Measurements from ENCODE around the gene CP.

The CP gene

DNA sequence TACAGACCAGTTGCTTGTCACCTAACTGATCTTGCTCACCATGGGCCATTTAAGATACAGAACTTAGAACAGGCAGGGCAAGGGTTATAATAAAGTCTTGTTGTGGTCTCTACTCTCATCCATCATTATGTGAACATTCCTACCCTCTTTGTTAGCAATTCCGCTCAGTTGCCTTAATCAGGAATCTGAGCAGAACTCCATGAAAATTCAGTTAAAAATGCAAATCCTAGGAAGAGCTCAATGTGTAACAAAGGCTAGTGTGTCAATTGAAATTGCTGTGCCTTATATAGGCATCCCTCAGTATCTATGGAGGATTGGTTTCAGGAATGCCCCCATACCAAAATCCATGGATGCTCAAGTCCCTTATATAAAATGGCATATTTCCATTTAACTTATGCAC, 44.5 kb downstream of the CP start:
- no peak for DNase-seq (ENCODE audit: low spot score)
- POLR2A ChIA-PET (ENCODE audit: low non-redundant PET) = no interaction called here
- CTCF ChIA-PET = no interaction called here
- TF ChIP-seq, protein P1, sequence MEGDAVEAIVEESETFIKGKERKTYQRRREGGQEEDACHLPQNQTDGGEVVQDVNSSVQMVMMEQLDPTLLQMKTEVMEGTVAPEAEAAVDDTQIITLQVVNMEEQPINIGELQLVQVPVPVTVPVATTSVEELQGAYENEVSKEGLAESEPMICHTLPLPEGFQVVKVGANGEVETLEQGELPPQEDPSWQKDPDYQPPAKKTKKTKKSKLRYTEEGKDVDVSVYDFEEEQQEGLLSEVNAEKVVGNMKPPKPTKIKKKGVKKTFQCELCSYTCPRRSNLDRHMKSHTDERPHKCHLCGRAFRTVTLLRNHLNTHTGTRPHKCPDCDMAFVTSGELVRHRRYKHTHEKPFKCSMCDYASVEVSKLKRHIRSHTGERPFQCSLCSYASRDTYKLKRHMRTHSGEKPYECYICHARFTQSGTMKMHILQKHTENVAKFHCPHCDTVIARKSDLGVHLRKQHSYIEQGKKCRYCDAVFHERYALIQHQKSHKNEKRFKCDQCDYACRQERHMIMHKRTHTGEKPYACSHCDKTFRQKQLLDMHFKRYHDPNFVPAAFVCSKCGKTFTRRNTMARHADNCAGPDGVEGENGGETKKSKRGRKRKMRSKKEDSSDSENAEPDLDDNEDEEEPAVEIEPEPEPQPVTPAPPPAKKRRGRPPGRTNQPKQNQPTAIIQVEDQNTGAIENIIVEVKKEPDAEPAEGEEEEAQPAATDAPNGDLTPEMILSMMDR (conservative IDR thresholded peaks at IDR 0.05; ENCODE audit: low read depth) = no peak
- no peak overlapping the region for H3K27ac ChIP-seq

DNA sequence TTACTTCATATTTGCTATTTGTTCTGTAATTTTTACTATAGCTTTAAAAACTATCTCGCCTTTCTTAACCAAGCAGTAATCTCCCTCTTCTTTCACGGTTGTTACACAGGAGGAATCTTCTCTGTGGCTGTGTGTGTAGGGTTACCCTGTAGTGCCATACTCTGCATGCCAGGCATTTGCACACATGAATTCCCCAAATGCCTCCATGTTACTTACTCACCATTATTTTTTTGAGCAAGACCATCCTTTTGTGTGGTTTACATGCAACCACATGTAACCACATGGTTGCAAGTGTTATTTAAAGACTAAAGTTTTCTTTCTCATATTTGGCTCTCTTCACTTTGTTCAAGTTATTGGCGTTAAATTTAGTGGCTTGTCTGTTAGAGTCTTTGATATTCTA, 46.7 kb downstream of the CP start:
- CTCF ChIA-PET = no interaction called here
- TF ChIP-seq, protein P1 (conservative IDR thresholded peaks at IDR 0.05; ENCODE audit: low read depth) = no peak
- H3K27ac ChIP-seq = no peak overlapping the region
- POLR2A ChIA-PET (ENCODE audit: low non-redundant PET) = no interaction called here
- no peak for DNase-seq (ENCODE audit: low spot score)

DNA sequence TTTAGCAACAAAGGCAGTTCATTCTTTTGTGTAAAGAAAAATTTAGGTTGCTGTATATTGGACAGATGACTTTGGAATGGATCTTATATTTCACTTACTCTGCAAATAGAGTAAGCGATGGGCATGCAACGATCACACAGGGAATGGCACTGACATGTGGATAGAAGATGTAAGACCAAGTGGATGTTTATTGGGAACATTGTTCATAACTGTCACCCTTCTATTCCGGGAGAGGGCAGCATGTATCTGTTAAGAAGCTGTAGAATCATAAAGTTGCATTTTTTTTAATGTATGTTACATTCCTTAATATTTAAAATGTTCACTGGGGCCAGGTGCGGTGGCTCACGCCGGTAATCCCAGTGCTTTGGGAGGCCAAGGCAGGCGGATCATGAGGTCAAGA, 51.0 kb downstream of the CP start:
- no peak for DNase-seq (ENCODE audit: low spot score)
- no peak overlapping the region for H3K27ac ChIP-seq
- ChIA-PET CTCF (interaction anchor here (0.6 kb wide), 1 partner anchor 104 kb away, joined by 4 read pairs; no protein-coding TSS in a partner anchor), POLR2A (ENCODE audit: low non-redundant PET) (no interaction called here)
- TF ChIP-seq, protein P1 (conservative IDR thresholded peaks at IDR 0.05; ENCODE audit: low read depth) = no peak

DNA sequence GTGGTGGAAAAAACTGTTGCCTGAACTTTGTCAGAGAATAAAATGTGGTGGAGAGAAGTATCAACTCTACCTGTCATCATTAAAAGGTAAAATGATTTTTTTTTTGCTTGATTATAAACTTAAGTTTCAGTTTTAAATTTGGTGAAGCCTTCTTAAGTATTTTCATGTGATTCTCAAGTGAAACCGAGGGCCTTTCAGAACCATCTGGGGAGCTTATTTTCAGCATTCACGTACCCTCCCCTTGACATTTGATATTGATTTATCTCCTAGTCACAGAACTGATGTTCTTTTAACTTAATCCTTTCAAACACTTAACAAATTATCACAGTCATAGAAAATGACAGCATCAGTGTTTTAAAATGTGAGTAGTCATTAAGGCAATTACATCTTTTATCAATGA, 53.7 kb downstream of the CP start:
- TF ChIP-seq, protein P1 (conservative IDR thresholded peaks at IDR 0.05; ENCODE audit: low read depth) = no peak
- POLR2A ChIA-PET (ENCODE audit: low non-redundant PET) = no interaction called here
- DNase-seq (ENCODE audit: low spot score) = no peak

DNA sequence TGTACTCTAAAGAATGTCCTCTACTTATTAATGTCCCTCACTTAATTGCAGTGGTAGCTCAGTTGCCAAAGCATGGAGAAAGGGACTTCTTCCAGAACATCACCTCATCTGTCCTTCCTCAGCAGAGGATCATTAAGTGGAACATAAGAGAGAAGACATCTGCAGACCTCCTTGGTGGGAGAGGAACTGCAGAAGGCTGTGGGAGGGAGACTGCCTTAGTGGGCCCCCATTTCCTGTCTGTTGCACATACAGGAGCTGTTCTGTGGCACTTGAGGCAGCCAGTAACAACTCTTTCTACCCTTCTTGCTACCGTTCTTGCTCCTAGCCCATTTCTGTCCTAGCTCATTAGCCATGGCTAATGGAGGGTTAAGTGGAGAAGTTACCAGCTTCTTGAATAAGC, 58.6 kb downstream of the CP start:
- no peak for DNase-seq (ENCODE audit: low spot score)
- H3K27ac ChIP-seq = no peak overlapping the region
- ChIA-PET CTCF (no interaction called here), POLR2A (ENCODE audit: low non-redundant PET) (no interaction called here)
- TF ChIP-seq, protein P1 (conservative IDR thresholded peaks at IDR 0.05; ENCODE audit: low read depth) = no peak

More for the DNA sequence above, 53.7 kb downstream of the CP start:
- no peak overlapping the region for H3K27ac ChIP-seq
- CTCF ChIA-PET = no interaction called here

DNA sequence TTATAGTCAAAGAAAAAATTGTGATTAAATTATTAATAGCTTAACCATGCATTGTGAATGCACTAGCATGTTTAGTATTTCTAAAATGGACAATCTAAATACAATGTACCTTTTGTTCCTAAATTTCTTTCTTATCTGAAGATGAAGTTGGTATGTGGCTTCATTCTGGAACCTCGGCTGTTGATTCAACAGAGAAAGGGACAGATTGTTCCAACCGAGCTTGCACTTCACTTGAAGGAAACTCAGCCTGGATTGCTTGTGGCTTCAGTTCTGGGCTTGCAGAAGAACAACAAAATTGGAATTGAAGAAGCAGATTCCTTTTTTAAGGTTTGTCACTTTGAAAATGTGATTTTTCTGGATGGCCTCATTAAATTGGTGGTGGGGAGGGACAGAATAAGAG, 59.6 kb downstream of the CP start:
- H3K27ac ChIP-seq = no peak overlapping the region
- ChIA-PET CTCF (no interaction called here), POLR2A (ENCODE audit: low non-redundant PET) (interaction anchor here (0.6 kb wide), 1 partner anchor 1257 kb away, joined by 7 read pairs; no protein-coding TSS in a partner anchor)
- DNase-seq (ENCODE audit: low spot score) = no peak
- TF ChIP-seq, protein P1 (conservative IDR thresholded peaks at IDR 0.05; ENCODE audit: low read depth) = no peak

Measured in RWPE1 (cell line).